Spleen (tissue), 7 donors: Measurements from ENCODE around the gene FOXP1.

ENCODE experiments used
- POLR2A ChIP-seq, 3 donors: fragments of 450-650 bp; IDR thresholded peaks; one replicate each; pipeline ENCODE4 v1.5.1; 2017; ENCODE audit warnings: antibody characterized with exemption in 3 of 3, mild to moderate bottlenecking in 1 of 3
- POLR2AphosphoS5 ChIP-seq, 3 donors: sonication (generic); formaldehyde crosslinking; IDR thresholded peaks; one replicate each; pipeline ENCODE4 v1.5.1; 2017; ENCODE audit warnings: antibody characterized with exemption in 3 of 3
- TF ChIP-seq, protein P1 (sequence below), 11 experiments: fragments of 200-600 bp in 7 of 11; fragments of 450-650 bp in 4 of 11; sonication (generic) in 4 of 11; IDR thresholded peaks in 8 of 11; conservative IDR thresholded peaks in 3 of 11; 1 replicate in 7 of 11; 2 replicates in 4 of 11; pipeline versions ENCODE4 v1.4.0 to v1.8.0; 2016 to 2021; ENCODE audit warnings: antibody characterized with exemption in 11 of 11, inconsistent platforms in 4 of 11, mild to moderate bottlenecking in 1 of 11
- donor health status: DM: no; HTN: no; CAD: no; lungs with moderate emphysema.
- donor health status: DM: no; HTN: no; CAD: no.
- donor health status: DM: no; HTN: no; CAD: no.

GRCh38 chr3:71035886-71036285 is 547.6 kb downstream of the FOXP1 start:
- TF ChIP-seq, protein P1, sequence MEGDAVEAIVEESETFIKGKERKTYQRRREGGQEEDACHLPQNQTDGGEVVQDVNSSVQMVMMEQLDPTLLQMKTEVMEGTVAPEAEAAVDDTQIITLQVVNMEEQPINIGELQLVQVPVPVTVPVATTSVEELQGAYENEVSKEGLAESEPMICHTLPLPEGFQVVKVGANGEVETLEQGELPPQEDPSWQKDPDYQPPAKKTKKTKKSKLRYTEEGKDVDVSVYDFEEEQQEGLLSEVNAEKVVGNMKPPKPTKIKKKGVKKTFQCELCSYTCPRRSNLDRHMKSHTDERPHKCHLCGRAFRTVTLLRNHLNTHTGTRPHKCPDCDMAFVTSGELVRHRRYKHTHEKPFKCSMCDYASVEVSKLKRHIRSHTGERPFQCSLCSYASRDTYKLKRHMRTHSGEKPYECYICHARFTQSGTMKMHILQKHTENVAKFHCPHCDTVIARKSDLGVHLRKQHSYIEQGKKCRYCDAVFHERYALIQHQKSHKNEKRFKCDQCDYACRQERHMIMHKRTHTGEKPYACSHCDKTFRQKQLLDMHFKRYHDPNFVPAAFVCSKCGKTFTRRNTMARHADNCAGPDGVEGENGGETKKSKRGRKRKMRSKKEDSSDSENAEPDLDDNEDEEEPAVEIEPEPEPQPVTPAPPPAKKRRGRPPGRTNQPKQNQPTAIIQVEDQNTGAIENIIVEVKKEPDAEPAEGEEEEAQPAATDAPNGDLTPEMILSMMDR (IDR thresholded peaks at IDR 0.05 in 8 of 11, conservative IDR thresholded peaks at IDR 0.05 in 3 of 11): no peak
- no peak for TF ChIP-seq POLR2A (IDR thresholded peaks at IDR 0.05)
- no peak for TF ChIP-seq POLR2AphosphoS5 (IDR thresholded peaks at IDR 0.05)
